C4-2B (cell line): ENCODE data around the gene SLC18A3.

ENCODE experiments used
- ZFX ChIP-seq: fragments of 450-650 bp; IDR thresholded peaks from 2 replicates; pipeline ENCODE4 v1.6.1; 2017
- TF ChIP-seq, protein P1 (sequence below): fragments of 450-650 bp; conservative IDR thresholded peaks from 2 replicates; pipeline ENCODE4 v1.5.1; 2017; ENCODE audit warnings: mild to moderate bottlenecking

- TF ChIP-seq ZFX: no peak
- TF ChIP-seq, protein P1, sequence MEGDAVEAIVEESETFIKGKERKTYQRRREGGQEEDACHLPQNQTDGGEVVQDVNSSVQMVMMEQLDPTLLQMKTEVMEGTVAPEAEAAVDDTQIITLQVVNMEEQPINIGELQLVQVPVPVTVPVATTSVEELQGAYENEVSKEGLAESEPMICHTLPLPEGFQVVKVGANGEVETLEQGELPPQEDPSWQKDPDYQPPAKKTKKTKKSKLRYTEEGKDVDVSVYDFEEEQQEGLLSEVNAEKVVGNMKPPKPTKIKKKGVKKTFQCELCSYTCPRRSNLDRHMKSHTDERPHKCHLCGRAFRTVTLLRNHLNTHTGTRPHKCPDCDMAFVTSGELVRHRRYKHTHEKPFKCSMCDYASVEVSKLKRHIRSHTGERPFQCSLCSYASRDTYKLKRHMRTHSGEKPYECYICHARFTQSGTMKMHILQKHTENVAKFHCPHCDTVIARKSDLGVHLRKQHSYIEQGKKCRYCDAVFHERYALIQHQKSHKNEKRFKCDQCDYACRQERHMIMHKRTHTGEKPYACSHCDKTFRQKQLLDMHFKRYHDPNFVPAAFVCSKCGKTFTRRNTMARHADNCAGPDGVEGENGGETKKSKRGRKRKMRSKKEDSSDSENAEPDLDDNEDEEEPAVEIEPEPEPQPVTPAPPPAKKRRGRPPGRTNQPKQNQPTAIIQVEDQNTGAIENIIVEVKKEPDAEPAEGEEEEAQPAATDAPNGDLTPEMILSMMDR: no peak
These were observed 10.8 kb downstream of the SLC18A3 start for GRCh38 chr10:49620841-49621378.
